GM18511 (cell line): Measurements from ENCODE around the gene C6orf58.
"Not testable (repeated sequence)": the region's sequence is repeated elsewhere in the genome, so short reads cannot be mapped to it uniquely, and the experiment has no call there.

ENCODE experiments used
- ATAC-seq: cut with Tn5 transposase; IDR thresholded peaks from one replicate; pipeline ENCODE4 v1.9.1; 2021; ENCODE audit warnings: mild to moderate bottlenecking, moderate library complexity; ENCODE audit not compliant: unreplicated experiment

C6orf58 gene

GRCh38 chr6:127589135-127589534 lies 12.2 kb downstream of the C6orf58 start:
- ATAC-seq, result no peak

- no peak for ATAC-seq
Observed at GRCh38 chr6:127590344-127590743, 13.4 kb downstream of the C6orf58 start.

- no peak for ATAC-seq
Observed at GRCh38 chr6:127592964-127593363, 16.0 kb downstream of the C6orf58 start.

GRCh38 chr6:127593456-127593855 lies 16.5 kb downstream of the C6orf58 start:
- ATAC-seq, result not testable (repeated sequence)

GRCh38 chr6:127606131-127606562 lies 29.2 kb downstream of the C6orf58 start:
- ATAC-seq, result no peak

GRCh38 chr6:127608554-127609270 lies 31.7 kb downstream of the C6orf58 start:
- no peak for ATAC-seq

GRCh38 chr6:127618729-127619128 lies 41.8 kb downstream of the C6orf58 start:
- no peak for ATAC-seq

- no peak for ATAC-seq
Observed at GRCh38 chr6:127630800-127631199, 53.8 kb downstream of the C6orf58 start.

GRCh38 chr6:127634178-127634577 lies 57.2 kb downstream of the C6orf58 start:
- ATAC-seq, result no peak

GRCh38 chr6:127635091-127635490 lies 58.1 kb downstream of the C6orf58 start:
- no peak for ATAC-seq

GRCh38 chr6:127637830-127638409 lies 60.9 kb downstream of the C6orf58 start:
- ATAC-seq, result no peak
